Stimulated activated CD4-positive, alpha-beta T cell treated with anti-CD3 and anti-CD28 coated beads, Interleukin-15, amount 100 ng/mL, for 48 hours (primary cell): Measurements from ENCODE around the gene CLCA4.

Experiments used
- DNase-seq, 2 donors: peaks; one replicate each; pipeline ENCODE4 v3.0.0-alpha.2; 2020; ENCODE audit warnings: low read depth in 2 of 2

Gene CLCA4

DNA sequence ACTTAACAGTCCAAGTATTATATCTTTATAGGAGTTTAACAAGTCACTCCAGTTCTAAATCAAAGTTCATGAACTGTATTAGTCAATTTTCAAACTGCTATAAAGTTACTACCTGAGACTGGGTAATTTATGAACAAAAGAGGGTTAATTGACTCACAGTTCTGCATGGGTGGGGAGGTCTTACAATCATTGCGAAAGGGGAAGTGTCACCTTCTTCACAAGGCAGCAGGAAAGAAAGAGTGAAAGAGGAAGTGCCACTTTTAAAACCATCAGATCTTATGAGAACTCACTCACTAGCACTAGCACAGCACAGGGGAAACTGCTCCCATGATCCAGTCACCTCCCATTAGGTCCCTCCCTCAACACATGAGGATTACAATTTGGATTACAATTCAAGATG, 70.0 kb downstream of the CLCA4 start:
- DNase-seq, result no peak

DNA sequence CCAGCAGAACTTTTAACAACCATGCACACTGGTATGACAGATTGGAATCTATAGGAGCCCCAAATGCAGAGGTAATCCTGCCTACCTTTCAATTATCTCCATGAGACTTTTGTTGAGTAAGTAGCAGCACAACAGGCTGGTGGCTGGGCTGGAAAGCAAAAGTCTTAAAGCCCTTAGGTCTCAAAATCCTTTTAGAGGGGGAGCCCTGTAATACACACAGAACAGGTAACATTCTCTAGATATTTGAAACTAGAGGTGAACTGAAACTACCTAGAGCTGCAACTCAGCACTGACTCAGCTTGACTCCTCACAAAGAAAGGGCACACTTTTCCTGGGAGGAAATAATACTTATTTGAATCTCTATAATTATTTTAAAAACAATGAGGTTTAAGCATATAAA, 71.5 kb downstream of the CLCA4 start:
- no peak for DNase-seq

DNA sequence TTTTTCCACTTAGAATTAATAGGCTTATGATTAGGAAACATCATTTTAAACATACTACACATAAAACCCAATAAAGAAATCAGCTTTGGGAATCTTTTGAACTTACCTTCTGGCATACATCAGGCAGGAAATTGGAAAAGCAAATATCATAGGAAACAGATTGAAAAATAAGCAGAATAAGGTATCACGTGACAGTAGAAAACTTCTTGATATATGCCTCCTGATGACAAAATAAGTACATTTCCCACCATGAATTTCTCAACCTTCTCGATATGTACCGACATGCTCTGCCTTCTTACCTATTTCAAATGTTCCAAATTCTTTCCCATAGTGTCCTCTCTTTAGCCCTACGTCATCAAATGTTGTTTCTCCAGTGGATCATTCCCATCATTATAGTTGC, 72.4 kb downstream of the CLCA4 start:
- DNase-seq, result no peak

DNA sequence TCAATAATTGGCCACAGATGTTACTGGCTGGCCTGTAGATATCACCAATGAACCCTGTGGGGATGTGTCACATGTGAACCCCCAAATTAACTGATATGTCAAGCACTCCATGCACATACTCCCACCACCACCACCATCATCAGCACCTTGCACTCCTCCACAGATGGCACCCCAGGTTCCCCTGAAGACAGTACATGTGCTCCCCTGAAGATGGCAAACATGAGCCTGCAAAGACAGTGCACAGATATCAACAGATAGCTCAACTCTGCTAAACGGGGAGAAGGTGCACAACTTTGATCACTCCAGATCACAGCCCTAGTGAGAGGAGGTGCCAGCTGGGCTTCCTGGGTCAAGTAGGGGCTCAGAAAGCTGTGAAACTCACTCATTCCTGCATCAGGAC, 74.4 kb downstream of the CLCA4 start:
- no peak for DNase-seq
